ENCODE data around the gene ARHGEF33. TPM values are rescaled to one million over a fixed set of nuclear protein-coding genes. Genes with fewer than 3 reads are reported as not detected.

ARHGEF33 gene
- total RNA-seq, 1 donor from 2014 or later, result 0.99 TPM

DNA sequence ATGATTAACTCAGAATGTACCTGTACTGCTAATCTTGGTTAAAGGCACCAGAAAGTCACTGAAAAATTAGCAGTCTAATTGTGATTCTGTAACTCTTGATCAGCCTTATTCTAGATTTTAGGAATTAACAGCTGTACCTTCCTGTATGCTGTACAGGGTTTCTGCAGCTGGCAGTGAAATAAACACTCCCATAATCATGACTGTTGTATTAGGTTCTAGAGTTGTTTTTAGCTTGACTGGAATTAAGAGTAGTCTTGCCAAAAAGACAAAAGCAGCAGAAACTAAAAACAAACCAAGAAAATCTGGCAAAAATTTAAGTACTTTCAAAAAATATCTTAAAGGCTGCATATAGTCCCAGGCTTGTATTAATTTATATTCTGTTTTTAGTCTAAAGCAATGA is 127.7 kb downstream of the ARHGEF33 start:
- DNase-seq (ENCODE audit: low read depth), result no peak

DNA sequence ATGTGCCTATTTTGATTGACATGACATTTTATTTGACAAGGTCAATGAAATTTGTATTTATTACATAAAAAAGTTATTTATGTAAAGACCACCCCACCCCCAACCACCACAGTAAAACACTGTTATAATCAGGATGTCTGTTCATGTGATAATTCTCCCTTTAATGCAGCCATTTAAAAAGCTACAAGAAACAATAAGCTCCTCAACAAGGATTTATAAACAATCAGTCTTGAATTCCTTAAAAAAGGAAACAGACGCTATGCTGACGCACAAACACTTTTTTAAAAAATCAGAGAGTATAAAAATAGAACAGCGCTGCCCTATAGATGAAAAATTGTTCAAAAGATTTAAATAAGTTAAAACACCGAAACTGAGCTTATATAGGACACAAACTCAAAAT is 129.0 kb downstream of the ARHGEF33 start:
- no peak for DNase-seq (ENCODE audit: low read depth)

DNA sequence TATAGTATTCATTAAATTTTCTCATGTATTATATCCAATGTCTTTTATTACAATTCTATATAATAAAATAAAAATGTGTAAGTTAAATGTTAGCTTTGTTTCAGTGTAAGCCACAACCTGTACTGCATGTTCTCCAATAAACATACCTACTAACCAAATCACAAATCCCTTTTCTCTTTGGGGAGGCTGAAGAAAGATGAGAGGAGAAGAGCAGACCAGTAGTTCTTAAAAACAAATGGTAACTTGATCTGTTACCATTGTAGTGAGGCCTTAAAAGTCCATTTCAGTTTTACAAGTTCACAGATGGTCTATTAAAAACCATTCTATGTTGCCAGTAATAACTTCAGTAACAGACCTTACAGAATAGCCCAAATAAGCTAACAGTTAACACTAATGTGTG is 130.7 kb downstream of the ARHGEF33 start:
- no peak for DNase-seq (ENCODE audit: low read depth)

GRCh38 chr2:39022642-39023235 is 133.1 kb downstream of the ARHGEF33 start:
- no peak for DNase-seq (ENCODE audit: low read depth)

GRCh38 chr2:39023649-39024048 is 134.0 kb downstream of the ARHGEF33 start:
- no peak for DNase-seq (ENCODE audit: low read depth)

- DNase-seq (ENCODE audit: low read depth), result peak; percentile 81
Measured at GRCh38 chr2:39024833-39025232, 135.2 kb downstream of the ARHGEF33 start.

Other genes starting within 250 kb of the ARHGEF33 start
- gene GALM, start 223.8 kb upstream of the ARHGEF33 start, total RNA-seq, result 3.1 and 10.5 TPM in 2 replicates
- gene SRSF7, start 138.5 kb upstream of the ARHGEF33 start, total RNA-seq, result 121 and 160 TPM in 2 replicates
- gene GEMIN6, start 111.7 kb upstream of the ARHGEF33 start, total RNA-seq, result 10.4 and 12.5 TPM in 2 replicates
- gene DHX57, start 13.9 kb upstream of the ARHGEF33 start, total RNA-seq, result 20.0 and 36.1 TPM in 2 replicates
- 15.3 and 26.4 TPM in 2 replicates for gene MORN2, start 13.9 kb upstream of the ARHGEF33 start, total RNA-seq
- gene SOS1, start 231.2 kb downstream of the ARHGEF33 start, total RNA-seq, result 9.6 and 34.3 TPM in 2 replicates